Adrenal gland (tissue), 5 donors: ENCODE measurements around the gene PPAT.

Source experiments
- POLR2A ChIP-seq, 2 donors: fragments of 450-650 bp; IDR thresholded peaks; one replicate each; pipeline ENCODE4 v1.6.1; 2017; ENCODE audit warnings: antibody characterized with exemption in 2 of 2, mild to moderate bottlenecking in 2 of 2, moderate library complexity in 1 of 2
- TF ChIP-seq, protein P1 (sequence below), 6 experiments: fragments of 450-650 bp in 4 of 6; fragments of 200-600 bp in 2 of 6; sonication (generic) in 1 of 6; IDR thresholded peaks; 1 replicate in 5 of 6; 2 replicates in 1 of 6; pipeline versions ENCODE4 v1.5.1 to v1.8.0; 2016 to 2021; ENCODE audit warnings: antibody characterized with exemption in 6 of 6, mild to moderate bottlenecking in 2 of 6, moderate library complexity in 1 of 6
- donor health status: DM: no; HTN: no; CAD: no.

DNA sequence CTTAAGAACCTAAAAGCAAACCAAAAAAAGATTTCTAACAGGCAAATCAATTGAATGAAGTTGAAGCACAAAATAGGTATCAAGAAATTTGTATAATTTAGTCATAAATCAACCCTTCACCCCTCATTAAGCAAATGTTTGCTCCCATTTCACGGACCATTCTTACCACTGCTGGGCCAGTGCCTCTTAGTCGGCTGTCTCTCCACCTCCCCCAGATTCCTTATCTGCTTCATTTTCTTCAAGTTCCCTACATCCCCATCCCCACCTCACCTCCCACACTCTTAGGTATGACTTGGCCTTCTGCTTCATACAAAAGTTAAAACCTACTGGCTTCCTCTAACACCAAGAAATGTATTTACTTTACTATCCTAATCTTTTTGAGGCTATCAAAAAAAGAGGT, 60.0 kb downstream of the PPAT start:
- TF ChIP-seq, protein P1, sequence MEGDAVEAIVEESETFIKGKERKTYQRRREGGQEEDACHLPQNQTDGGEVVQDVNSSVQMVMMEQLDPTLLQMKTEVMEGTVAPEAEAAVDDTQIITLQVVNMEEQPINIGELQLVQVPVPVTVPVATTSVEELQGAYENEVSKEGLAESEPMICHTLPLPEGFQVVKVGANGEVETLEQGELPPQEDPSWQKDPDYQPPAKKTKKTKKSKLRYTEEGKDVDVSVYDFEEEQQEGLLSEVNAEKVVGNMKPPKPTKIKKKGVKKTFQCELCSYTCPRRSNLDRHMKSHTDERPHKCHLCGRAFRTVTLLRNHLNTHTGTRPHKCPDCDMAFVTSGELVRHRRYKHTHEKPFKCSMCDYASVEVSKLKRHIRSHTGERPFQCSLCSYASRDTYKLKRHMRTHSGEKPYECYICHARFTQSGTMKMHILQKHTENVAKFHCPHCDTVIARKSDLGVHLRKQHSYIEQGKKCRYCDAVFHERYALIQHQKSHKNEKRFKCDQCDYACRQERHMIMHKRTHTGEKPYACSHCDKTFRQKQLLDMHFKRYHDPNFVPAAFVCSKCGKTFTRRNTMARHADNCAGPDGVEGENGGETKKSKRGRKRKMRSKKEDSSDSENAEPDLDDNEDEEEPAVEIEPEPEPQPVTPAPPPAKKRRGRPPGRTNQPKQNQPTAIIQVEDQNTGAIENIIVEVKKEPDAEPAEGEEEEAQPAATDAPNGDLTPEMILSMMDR (IDR thresholded peaks at IDR 0.05), result no peak
- no peak for TF ChIP-seq POLR2A (IDR thresholded peaks at IDR 0.05)
